ENCODE measurements around the gene ATIC. TPM values are rescaled to one million over a fixed set of nuclear protein-coding genes. Genes with fewer than 3 reads are reported as not detected.

ATIC gene
- polyA plus RNA-seq, 2 of the 4 experiments (the other 2 are of a cell fraction) = 298 to 328 TPM

DNA sequence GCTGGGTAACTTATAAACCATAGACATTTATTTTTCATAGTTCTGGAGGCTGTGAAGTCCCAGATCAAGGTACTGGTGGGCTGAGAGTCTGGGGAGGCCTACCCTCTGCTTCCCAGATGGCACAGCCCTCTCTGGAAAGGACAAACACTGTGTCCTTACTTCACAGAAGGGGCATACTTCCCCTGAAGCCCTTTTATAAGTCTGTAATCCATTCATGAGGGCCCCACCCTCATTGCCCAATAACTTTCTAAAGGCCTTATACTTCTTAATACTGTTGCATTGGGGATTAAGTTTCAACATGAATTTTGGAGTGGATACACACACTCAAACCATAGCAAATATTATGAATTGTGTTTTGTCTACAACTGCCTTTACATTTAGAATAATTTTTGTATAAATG lies 36.0 kb downstream of the ATIC start:
- POLR2A ChIA-PET = no interaction called here
- Histone ChIP-seq H3K27ac (no peak overlapping the region), H3K4me3 (no peak overlapping the region), H3K4me1 (no peaks in the 10 kb centered on the region), H3K4me2 (no peak overlapping the region), H3K9me3 (no peaks in the 10 kb centered on the region)
- no peak for DNase-seq (ENCODE audit: low read depth in 1 of 2, low spot score in 1 of 2)
- TF ChIP-seq HOXA7 (CRISPR knock-in tag; IDR thresholded peaks at IDR 0.05) (no peak), MYC (IDR thresholded peaks at IDR 0.05; ENCODE audit: borderline replicate concordance, low read length) (no peak), E2F6 (IDR thresholded peaks at IDR 0.05; ENCODE audit: borderline replicate concordance, low read depth) (no peak), NFE2L2 (conservative IDR thresholded peaks at IDR 0.05; ENCODE audit: low read length) (no peak), HMGXB4 (CRISPR knock-in tag; IDR thresholded peaks at IDR 0.05; ENCODE audit: borderline replicate concordance) (no peak), HOXB13 (CRISPR knock-in tag; IDR thresholded peaks at IDR 0.05; ENCODE audit: low read depth) (no peak), MAFK (IDR thresholded peaks at IDR 0.05; ENCODE audit: partially characterized antibody) (no peak), PHF8 (IDR thresholded peaks at IDR 0.05; ENCODE audit: borderline replicate concordance, low read depth) (no peak), CHD2 (IDR thresholded peaks at IDR 0.05; ENCODE audit: low read length, partially characterized antibody) (no peak), RFX5 (IDR thresholded peaks at IDR 0.05) (no peak)
- TF ChIP-seq, protein P1, sequence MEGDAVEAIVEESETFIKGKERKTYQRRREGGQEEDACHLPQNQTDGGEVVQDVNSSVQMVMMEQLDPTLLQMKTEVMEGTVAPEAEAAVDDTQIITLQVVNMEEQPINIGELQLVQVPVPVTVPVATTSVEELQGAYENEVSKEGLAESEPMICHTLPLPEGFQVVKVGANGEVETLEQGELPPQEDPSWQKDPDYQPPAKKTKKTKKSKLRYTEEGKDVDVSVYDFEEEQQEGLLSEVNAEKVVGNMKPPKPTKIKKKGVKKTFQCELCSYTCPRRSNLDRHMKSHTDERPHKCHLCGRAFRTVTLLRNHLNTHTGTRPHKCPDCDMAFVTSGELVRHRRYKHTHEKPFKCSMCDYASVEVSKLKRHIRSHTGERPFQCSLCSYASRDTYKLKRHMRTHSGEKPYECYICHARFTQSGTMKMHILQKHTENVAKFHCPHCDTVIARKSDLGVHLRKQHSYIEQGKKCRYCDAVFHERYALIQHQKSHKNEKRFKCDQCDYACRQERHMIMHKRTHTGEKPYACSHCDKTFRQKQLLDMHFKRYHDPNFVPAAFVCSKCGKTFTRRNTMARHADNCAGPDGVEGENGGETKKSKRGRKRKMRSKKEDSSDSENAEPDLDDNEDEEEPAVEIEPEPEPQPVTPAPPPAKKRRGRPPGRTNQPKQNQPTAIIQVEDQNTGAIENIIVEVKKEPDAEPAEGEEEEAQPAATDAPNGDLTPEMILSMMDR (IDR thresholded peaks at IDR 0.05) = no peak
- no peak for FAIRE-seq
- CTCF ChIA-PET = no interaction called here
- no peak for ATAC-seq

GRCh38 chr2:215352602-215353001 lies 40.7 kb downstream of the ATIC start:
- H3K9me3 ChIP-seq = no peaks in the 10 kb centered on the region
- ATAC-seq (no peak), FAIRE-seq (no peak), DNase-seq (ENCODE audit: low read depth in 1 of 2, low spot score in 1 of 2) (no peak)
- ChIA-PET POLR2A (no interaction called here), CTCF (no interaction called here)
- H3K27ac ChIP-seq = no peak overlapping the region
- no peak overlapping the region for H3K4me2 ChIP-seq
- no peak overlapping the region for H3K4me3 ChIP-seq
- WGBS (ENCODE audit: missing lambda C conversion rate) = 89% methylated on average over 4 of the region's 4 CpGs
- no peaks in the 10 kb centered on the region for H3K4me1 ChIP-seq
- TF ChIP-seq, protein P2, sequence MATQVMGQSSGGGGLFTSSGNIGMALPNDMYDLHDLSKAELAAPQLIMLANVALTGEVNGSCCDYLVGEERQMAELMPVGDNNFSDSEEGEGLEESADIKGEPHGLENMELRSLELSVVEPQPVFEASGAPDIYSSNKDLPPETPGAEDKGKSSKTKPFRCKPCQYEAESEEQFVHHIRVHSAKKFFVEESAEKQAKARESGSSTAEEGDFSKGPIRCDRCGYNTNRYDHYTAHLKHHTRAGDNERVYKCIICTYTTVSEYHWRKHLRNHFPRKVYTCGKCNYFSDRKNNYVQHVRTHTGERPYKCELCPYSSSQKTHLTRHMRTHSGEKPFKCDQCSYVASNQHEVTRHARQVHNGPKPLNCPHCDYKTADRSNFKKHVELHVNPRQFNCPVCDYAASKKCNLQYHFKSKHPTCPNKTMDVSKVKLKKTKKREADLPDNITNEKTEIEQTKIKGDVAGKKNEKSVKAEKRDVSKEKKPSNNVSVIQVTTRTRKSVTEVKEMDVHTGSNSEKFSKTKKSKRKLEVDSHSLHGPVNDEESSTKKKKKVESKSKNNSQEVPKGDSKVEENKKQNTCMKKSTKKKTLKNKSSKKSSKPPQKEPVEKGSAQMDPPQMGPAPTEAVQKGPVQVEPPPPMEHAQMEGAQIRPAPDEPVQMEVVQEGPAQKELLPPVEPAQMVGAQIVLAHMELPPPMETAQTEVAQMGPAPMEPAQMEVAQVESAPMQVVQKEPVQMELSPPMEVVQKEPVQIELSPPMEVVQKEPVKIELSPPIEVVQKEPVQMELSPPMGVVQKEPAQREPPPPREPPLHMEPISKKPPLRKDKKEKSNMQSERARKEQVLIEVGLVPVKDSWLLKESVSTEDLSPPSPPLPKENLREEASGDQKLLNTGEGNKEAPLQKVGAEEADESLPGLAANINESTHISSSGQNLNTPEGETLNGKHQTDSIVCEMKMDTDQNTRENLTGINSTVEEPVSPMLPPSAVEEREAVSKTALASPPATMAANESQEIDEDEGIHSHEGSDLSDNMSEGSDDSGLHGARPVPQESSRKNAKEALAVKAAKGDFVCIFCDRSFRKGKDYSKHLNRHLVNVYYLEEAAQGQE (IDR thresholded peaks at IDR 0.05) = no peak
- TF ChIP-seq CEBPB (IDR thresholded peaks at IDR 0.05) = peak in 1 of 2 experiments; percentile 23; a peak in 1 of 4 replicates

All from A549 (cell line).